Neural cell (in vitro differentiated cells): ENCODE results near the gene GPS1. TPM values are rescaled to one million over a fixed set of nuclear protein-coding genes. Genes with fewer than 3 reads are reported as not detected.

Source experiments
- H2AFZ ChIP-seq: fragments of 200-600, 300-800 bp; sonication (generic), shearing (Covaris generic); 2 replicates; pipeline ENCODE4 v1.6.0; 2014; ENCODE audit warnings: low read depth, mild to moderate bottlenecking, antibody characterized with exemption, low read length, moderate library complexity
- H3F3A ChIP-seq: fragments of 200-600 bp; shearing (Covaris generic); 2 replicates; pipeline ENCODE4 v1.6.1; 2016; ENCODE audit warnings: mild to moderate bottlenecking, moderate library complexity, mixed read lengths, antibody characterized with exemption, low read length; ENCODE audit not compliant: insufficient read depth, poor library complexity, severe bottlenecking
- H3K27ac ChIP-seq: fragments of 200-600, 300-800 bp; sonication (generic), shearing (Covaris generic); 2 replicates; pipeline ENCODE4 v1.5.1; 2014; ENCODE audit warnings: mild to moderate bottlenecking, low read length, moderate library complexity
- H3K27me3 ChIP-seq: fragments of 300-800, 200-600 bp; sonication (generic), shearing (Covaris generic); 2 replicates; pipeline ENCODE4 v1.6.0; 2014; ENCODE audit warnings: mild to moderate bottlenecking, low read depth, low read length, moderate library complexity; ENCODE audit not compliant: insufficient read depth
- H3K36me3 ChIP-seq: fragments of 300-800, 200-600 bp; sonication (generic), shearing (Covaris generic); 2 replicates; pipeline ENCODE4 v1.5.1; 2014; ENCODE audit warnings: mild to moderate bottlenecking, antibody characterized with exemption, low read length, moderate library complexity; ENCODE audit not compliant: insufficient read depth
- H3K4me2 ChIP-seq: fragments of 300-800, 200-600 bp; sonication (generic), shearing (Covaris generic); 2 replicates; pipeline ENCODE4 v1.6.0; 2014; ENCODE audit warnings: mild to moderate bottlenecking, low read length
- H3K4me3 ChIP-seq: fragments of 300-800, 200-600 bp; sonication (generic), shearing (Covaris generic); 2 replicates; pipeline ENCODE4 v1.5.1; 2014; ENCODE audit warnings: mild to moderate bottlenecking, low read length, moderate library complexity
- H3K79me2 ChIP-seq: fragments of 200-600 bp; shearing (Covaris generic); replicated peaks from 2 replicates; pipeline ENCODE4 v1.6.0; 2014; ENCODE audit warnings: mild to moderate bottlenecking, low read length, moderate library complexity; ENCODE audit not compliant: insufficient read depth
- H3K9ac ChIP-seq: fragments of 300-800, 200-600 bp; sonication (generic), shearing (Covaris generic); 2 replicates; pipeline ENCODE4 v1.6.1; 2016; ENCODE audit warnings: mild to moderate bottlenecking, low read length, mixed read lengths
- H3K9me2 ChIP-seq: fragments of 200-600 bp; shearing (Covaris generic); 2 replicates; pipeline ENCODE4 v1.6.1; 2016; ENCODE audit warnings: mild to moderate bottlenecking, low read length, mixed read lengths; ENCODE audit not compliant: insufficient read depth
- H3K9me3 ChIP-seq: fragments of 200-600, 300-800 bp; sonication (generic), shearing (Covaris generic); 2 replicates; pipeline ENCODE4 v1.6.1; 2016; ENCODE audit warnings: mild to moderate bottlenecking, mixed run types, low read length, moderate library complexity, mixed read lengths
- H4K20me1 ChIP-seq: fragments of 200-600 bp; shearing (Covaris generic); 2 replicates; pipeline ENCODE4 v1.6.1; 2016; ENCODE audit warnings: mild to moderate bottlenecking, mixed run types; ENCODE audit not compliant: insufficient read depth
- CTCF ChIP-seq: fragments of 450-650 bp; IDR thresholded peaks from 2 replicates; pipeline ENCODE4 v1.5.1; 2014; ENCODE audit warnings: antibody characterized with exemption, mild to moderate bottlenecking, moderate library complexity; ENCODE audit not compliant: poor library complexity, severe bottlenecking
- EP300 ChIP-seq: fragments of 450-650 bp; conservative IDR thresholded peaks from 2 replicates; pipeline ENCODE4 v1.6.1; 2014; ENCODE audit warnings: antibody characterized with exemption, mild to moderate bottlenecking, moderate library complexity; ENCODE audit not compliant: poor library complexity, severe bottlenecking
- EZH2 ChIP-seq: fragments of 200-600, 300-800 bp; shearing (Covaris generic), sonication (generic); IDR thresholded peaks from 2 replicates; pipeline ENCODE4 v1.6.1; 2014; ENCODE audit warnings: antibody characterized with exemption, low read length, borderline replicate concordance, mild to moderate bottlenecking; ENCODE audit not compliant: insufficient read depth, poor library complexity, severe bottlenecking
- MXI1 ChIP-seq: fragments of 450-650 bp; conservative IDR thresholded peaks from 2 replicates; pipeline ENCODE4 v1.6.1; 2014; ENCODE audit warnings: antibody characterized with exemption, mild to moderate bottlenecking; ENCODE audit not compliant: poor library complexity, severe bottlenecking
- POLR2AphosphoS5 ChIP-seq: IDR thresholded peaks from 2 replicates; pipeline ENCODE4 v1.6.1; 2012
- RAD21 ChIP-seq: fragments of 450-650 bp; conservative IDR thresholded peaks from 2 replicates; pipeline ENCODE4 v1.6.1; 2014; ENCODE audit warnings: antibody characterized with exemption, mild to moderate bottlenecking, moderate library complexity
- REST ChIP-seq: IDR thresholded peaks from 2 replicates; pipeline ENCODE4 v1.6.1; 2012; ENCODE audit warnings: borderline replicate concordance
- SMC3 ChIP-seq: fragments of 450-650 bp; conservative IDR thresholded peaks from 2 replicates; pipeline ENCODE4 v1.6.1; 2014; ENCODE audit warnings: antibody characterized with exemption, mild to moderate bottlenecking, moderate library complexity; ENCODE audit not compliant: poor library complexity
- TAF1 ChIP-seq: IDR thresholded peaks from 2 replicates; pipeline ENCODE4 v1.6.1; 2012; ENCODE audit warnings: low read depth
- polyA plus RNA-seq: library from polyadenylated mRNA; depleted of rRNA; stranded (reverse); fragments of >200 nt; gene quantifications from 2 replicates; pipeline ENCODE4 v1.2.3, GENCODE V29; 2014

Gene GPS1
- polyA plus RNA-seq, 1 donor from 2014 or later: 170 TPM

- H3K36me3 ChIP-seq: no peaks in the 10 kb centered on the region
Measured at GRCh38 chr17:82078433-82078832, 26.7 kb downstream of the GPS1 start.

GRCh38 chr17:82079001-82079677, 27.4 kb downstream of the GPS1 start:
- no peaks in the 10 kb centered on the region for H3F3A ChIP-seq
- H3K79me2 ChIP-seq: no peaks in the 10 kb centered on the region
- no peaks in the 10 kb centered on the region for H3K9me2 ChIP-seq
- no peak overlapping the region for H3K4me3 ChIP-seq
- no peak overlapping the region for H3K9ac ChIP-seq
- H3K27me3 ChIP-seq: no peaks in the 10 kb centered on the region
- no peak overlapping the region for H3K27ac ChIP-seq
- H2AFZ ChIP-seq: no peak overlapping the region
- no peaks in the 10 kb centered on the region for H4K20me1 ChIP-seq
- no peaks in the 10 kb centered on the region for H3K9me3 ChIP-seq
- no peaks in the 10 kb centered on the region for H3K36me3 ChIP-seq
- no peak overlapping the region for H3K4me2 ChIP-seq
- TF ChIP-seq POLR2AphosphoS5: no peak
- no peak for TF ChIP-seq TAF1
- TF ChIP-seq SMC3: no peak
- TF ChIP-seq RAD21: no peak
- no peak for TF ChIP-seq EZH2
- no peak for TF ChIP-seq EP300
- TF ChIP-seq MXI1: no peak
- no peak for TF ChIP-seq REST

More at GRCh38 chr17:82078433-82078832, 26.7 kb downstream of the GPS1 start:
- Histone ChIP-seq H4K20me1 (no peaks in the 10 kb centered on the region), H3K27me3 (no peaks in the 10 kb centered on the region), H3K4me2 (no peak overlapping the region), H3K4me3 (no peak overlapping the region), H3F3A (no peaks in the 10 kb centered on the region), H3K9me3 (no peaks in the 10 kb centered on the region), H3K9me2 (no peaks in the 10 kb centered on the region), H3K9ac (no peak overlapping the region), H3K79me2 (no peaks in the 10 kb centered on the region), H3K27ac (no peak overlapping the region), H2AFZ (no peak overlapping the region)
- TF ChIP-seq EZH2 (no peak), MXI1 (no peak), EP300 (no peak), TAF1 (no peak), CTCF (no peak), SMC3 (no peak), REST (no peak), POLR2AphosphoS5 (no peak), RAD21 (no peak)
